C4-2B (cell line): ENCODE measurements around the gene CDH23.

Experiments used
- ZFX ChIP-seq: fragments of 450-650 bp; IDR thresholded peaks from 2 replicates; pipeline ENCODE4 v1.6.1; 2017
- TF ChIP-seq, protein P1 (sequence below): fragments of 450-650 bp; conservative IDR thresholded peaks from 2 replicates; pipeline ENCODE4 v1.5.1; 2017; ENCODE audit warnings: mild to moderate bottlenecking

DNA sequence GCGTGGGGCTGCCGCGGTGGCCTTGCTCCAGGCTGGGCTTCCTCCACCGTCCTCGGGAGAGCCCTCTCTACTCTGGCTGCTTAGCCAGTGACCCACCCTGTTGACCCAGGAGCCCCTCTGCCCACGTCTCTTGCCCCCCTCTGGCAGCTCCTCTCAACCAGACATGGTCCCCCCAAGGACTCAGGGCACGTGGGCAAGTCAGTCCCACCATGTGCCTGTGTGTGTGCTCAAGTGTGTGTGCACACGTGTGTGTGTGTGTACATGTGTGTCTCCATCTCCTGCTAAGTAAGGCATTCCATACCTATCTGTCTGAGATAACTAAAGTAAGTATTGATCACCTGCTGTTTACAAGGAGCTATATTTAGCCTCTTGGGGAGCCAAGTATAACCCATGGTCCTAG, 221.9 kb downstream of the CDH23 start:
- TF ChIP-seq, protein P1, sequence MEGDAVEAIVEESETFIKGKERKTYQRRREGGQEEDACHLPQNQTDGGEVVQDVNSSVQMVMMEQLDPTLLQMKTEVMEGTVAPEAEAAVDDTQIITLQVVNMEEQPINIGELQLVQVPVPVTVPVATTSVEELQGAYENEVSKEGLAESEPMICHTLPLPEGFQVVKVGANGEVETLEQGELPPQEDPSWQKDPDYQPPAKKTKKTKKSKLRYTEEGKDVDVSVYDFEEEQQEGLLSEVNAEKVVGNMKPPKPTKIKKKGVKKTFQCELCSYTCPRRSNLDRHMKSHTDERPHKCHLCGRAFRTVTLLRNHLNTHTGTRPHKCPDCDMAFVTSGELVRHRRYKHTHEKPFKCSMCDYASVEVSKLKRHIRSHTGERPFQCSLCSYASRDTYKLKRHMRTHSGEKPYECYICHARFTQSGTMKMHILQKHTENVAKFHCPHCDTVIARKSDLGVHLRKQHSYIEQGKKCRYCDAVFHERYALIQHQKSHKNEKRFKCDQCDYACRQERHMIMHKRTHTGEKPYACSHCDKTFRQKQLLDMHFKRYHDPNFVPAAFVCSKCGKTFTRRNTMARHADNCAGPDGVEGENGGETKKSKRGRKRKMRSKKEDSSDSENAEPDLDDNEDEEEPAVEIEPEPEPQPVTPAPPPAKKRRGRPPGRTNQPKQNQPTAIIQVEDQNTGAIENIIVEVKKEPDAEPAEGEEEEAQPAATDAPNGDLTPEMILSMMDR: no peak
- no peak for TF ChIP-seq ZFX
